NCI-H2081 (cell line): ENCODE measurements around the gene NPM1.
"Not testable (repeated sequence)": the region's sequence is repeated elsewhere in the genome, so short reads cannot be mapped to it uniquely, and the experiment has no call there.

Experiments used
- DNase-seq, 2 experiments: peaks; one replicate each; lab custom pipeline; 2025; lab: John Stamatoyannopoulos, UW

The NPM1 gene

GRCh38 chr5:171386006-171386671 is 1.5 kb upstream of the NPM1 start:
- no peak for DNase-seq

GRCh38 chr5:171386861-171387344 is 746 bp upstream of the NPM1 start:
- peak; percentile 3 to 48 for DNase-seq

GRCh38 chr5:171387970-171388815 is 544 bp downstream of the NPM1 start:
- peak; percentile 67 to 80 for DNase-seq

GRCh38 chr5:171388816-171389168 is 1.1 kb downstream of the NPM1 start:
- DNase-seq: no peak

- no peak for DNase-seq
These were observed 3.4 kb downstream of the NPM1 start for GRCh38 chr5:171390883-171391677.

- DNase-seq: no peak
These were observed 4.4 kb downstream of the NPM1 start for GRCh38 chr5:171391996-171392577.

- no peak for DNase-seq
These were observed 5.0 kb downstream of the NPM1 start for GRCh38 chr5:171392585-171393159.

- DNase-seq: no peak
These were observed 7.4 kb downstream of the NPM1 start for GRCh38 chr5:171395042-171395441.

GRCh38 chr5:171396583-171396982 is 8.9 kb downstream of the NPM1 start:
- not testable (repeated sequence) for DNase-seq

GRCh38 chr5:171397190-171397589 is 9.5 kb downstream of the NPM1 start:
- no peak for DNase-seq

GRCh38 chr5:171397599-171397998 is 9.9 kb downstream of the NPM1 start:
- no peak for DNase-seq

- not testable (repeated sequence) for DNase-seq
These were observed 11.0 kb downstream of the NPM1 start for GRCh38 chr5:171398660-171399059.

- no peak for DNase-seq
These were observed 12.5 kb downstream of the NPM1 start for GRCh38 chr5:171400169-171400568.

- no peak for DNase-seq
These were observed 13.7 kb downstream of the NPM1 start for GRCh38 chr5:171401167-171401947.

- DNase-seq: not testable (repeated sequence)
These were observed 15.1 kb downstream of the NPM1 start for GRCh38 chr5:171402751-171403150.

GRCh38 chr5:171405615-171406014 is 18.0 kb downstream of the NPM1 start:
- DNase-seq: no peak

GRCh38 chr5:171407234-171407633 is 19.6 kb downstream of the NPM1 start:
- no peak for DNase-seq

GRCh38 chr5:171409164-171410136 is 21.8 kb downstream of the NPM1 start:
- no peak for DNase-seq

GRCh38 chr5:171410181-171410580 is 22.5 kb downstream of the NPM1 start:
- no peak for DNase-seq

GRCh38 chr5:171412186-171412585 is 24.5 kb downstream of the NPM1 start:
- no peak for DNase-seq
